HepG2 (cell line): ENCODE results near the gene NOTO. TPM values are rescaled to one million over a fixed set of nuclear protein-coding genes. Genes with fewer than 3 reads are reported as not detected.

Experiments used
- FLYWCH1 ChIP-seq: sonication (generic); formaldehyde crosslinking; IDR thresholded peaks from 2 replicates; pipeline ENCODE4 v1.8.1; 2023; ENCODE audit warnings: mild to moderate bottlenecking, missing genetic modification reagents
- HOXA5 ChIP-seq: sonication (generic); formaldehyde crosslinking; IDR thresholded peaks from 2 replicates; pipeline ENCODE4 v1.4.0; 2020; ENCODE audit warnings: missing genetic modification reagents
- ZNF274 ChIP-seq: sonication (generic); formaldehyde crosslinking; IDR thresholded peaks from 2 replicates; pipeline ENCODE4 v1.5.1; 2020; ENCODE audit warnings: mild to moderate bottlenecking, missing genetic modification reagents
- ZNF3 ChIP-seq: IDR thresholded peaks from 2 replicates; pipeline ENCODE4 v1.7.0; 2017; ENCODE audit warnings: inconsistent platforms
- polyA plus RNA-seq, 8 experiments: library from polyadenylated mRNA; depleted of rRNA in 3 of 8; stranded (reverse) in 7 of 8; unstranded in 1 of 8; fragments of >200 nt; fragmentation: Illumina TruSeq in 4 of 8; extraction: Trizol in 4 of 8; gene quantifications; 2 replicates each; pipeline versions ENCODE4 v1.2.1 to v1.2.3, GENCODE V29; 2011 to 2016; ENCODE audit warnings: low read depth in 4 of 8, missing spikeins in 1 of 8, mixed read lengths in 1 of 8; ENCODE audit not compliant: insufficient read depth in 1 of 8
- total RNA-seq, 5 experiments: library from RNA; depleted of rRNA; stranded (reverse); fragments of >200 nt; fragmentation: Illumina TruSeq; extraction: Trizol; gene quantifications; 2 replicates each; pipeline ENCODE4 v1.2.3, GENCODE V29; 2016; ENCODE audit warnings: low read depth in 1 of 5
- TF ChIP-seq, protein P1 (sequence below): IDR thresholded peaks from 2 replicates; pipeline ENCODE4 v1.6.1; 2016; ENCODE audit warnings: low read depth, missing genetic modification reagents, missing compliant biosample characterization
- TF ChIP-seq, protein P2 (sequence below): sonication (generic); formaldehyde crosslinking; conservative IDR thresholded peaks from 2 replicates; pipeline ENCODE4 v1.4.0; 2020; ENCODE audit warnings: missing genetic modification reagents

Gene NOTO
- total and polyA plus RNA-seq, 2 of the 13 experiments (the other 11 are each of a cell fraction or from before 2014, with no cell fraction given), result not detected

DNA sequence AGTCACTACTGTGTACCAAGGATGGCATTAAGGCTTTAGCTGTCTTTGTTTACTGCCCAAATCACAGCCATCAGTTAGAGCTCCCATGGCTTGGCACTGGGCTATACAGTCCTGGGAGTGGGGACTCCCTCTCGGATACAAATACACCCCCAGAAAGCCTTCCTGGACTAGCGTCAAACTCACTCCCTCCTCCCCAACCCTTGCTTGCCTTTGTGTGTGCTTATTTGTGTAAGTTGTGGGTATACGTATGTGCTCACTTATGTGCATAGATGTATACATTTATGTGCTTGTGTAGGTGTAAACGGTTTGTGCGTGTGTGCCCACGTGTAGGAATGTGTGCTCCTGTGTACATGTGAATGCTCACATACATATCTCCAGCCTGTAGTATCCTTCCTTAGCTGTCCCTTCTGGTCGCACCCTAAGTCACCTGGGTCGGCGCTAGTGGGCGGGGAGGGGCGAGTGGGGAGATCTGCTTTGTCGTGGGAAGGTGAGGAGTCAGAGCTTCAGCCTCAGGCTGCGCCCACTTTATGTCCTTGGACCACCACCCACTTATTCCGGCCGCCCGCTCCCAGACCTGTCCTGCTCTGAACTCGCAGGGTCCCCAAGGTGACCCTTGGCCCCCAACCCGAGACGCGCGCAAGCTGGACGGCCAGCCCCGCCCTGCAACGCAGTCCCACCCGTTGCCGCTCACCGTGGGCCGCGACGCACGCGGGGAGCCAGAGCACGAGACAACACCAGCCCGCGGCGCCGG lies 30.2 kb downstream of the NOTO start (continued):
- TF ChIP-seq, protein P1, sequence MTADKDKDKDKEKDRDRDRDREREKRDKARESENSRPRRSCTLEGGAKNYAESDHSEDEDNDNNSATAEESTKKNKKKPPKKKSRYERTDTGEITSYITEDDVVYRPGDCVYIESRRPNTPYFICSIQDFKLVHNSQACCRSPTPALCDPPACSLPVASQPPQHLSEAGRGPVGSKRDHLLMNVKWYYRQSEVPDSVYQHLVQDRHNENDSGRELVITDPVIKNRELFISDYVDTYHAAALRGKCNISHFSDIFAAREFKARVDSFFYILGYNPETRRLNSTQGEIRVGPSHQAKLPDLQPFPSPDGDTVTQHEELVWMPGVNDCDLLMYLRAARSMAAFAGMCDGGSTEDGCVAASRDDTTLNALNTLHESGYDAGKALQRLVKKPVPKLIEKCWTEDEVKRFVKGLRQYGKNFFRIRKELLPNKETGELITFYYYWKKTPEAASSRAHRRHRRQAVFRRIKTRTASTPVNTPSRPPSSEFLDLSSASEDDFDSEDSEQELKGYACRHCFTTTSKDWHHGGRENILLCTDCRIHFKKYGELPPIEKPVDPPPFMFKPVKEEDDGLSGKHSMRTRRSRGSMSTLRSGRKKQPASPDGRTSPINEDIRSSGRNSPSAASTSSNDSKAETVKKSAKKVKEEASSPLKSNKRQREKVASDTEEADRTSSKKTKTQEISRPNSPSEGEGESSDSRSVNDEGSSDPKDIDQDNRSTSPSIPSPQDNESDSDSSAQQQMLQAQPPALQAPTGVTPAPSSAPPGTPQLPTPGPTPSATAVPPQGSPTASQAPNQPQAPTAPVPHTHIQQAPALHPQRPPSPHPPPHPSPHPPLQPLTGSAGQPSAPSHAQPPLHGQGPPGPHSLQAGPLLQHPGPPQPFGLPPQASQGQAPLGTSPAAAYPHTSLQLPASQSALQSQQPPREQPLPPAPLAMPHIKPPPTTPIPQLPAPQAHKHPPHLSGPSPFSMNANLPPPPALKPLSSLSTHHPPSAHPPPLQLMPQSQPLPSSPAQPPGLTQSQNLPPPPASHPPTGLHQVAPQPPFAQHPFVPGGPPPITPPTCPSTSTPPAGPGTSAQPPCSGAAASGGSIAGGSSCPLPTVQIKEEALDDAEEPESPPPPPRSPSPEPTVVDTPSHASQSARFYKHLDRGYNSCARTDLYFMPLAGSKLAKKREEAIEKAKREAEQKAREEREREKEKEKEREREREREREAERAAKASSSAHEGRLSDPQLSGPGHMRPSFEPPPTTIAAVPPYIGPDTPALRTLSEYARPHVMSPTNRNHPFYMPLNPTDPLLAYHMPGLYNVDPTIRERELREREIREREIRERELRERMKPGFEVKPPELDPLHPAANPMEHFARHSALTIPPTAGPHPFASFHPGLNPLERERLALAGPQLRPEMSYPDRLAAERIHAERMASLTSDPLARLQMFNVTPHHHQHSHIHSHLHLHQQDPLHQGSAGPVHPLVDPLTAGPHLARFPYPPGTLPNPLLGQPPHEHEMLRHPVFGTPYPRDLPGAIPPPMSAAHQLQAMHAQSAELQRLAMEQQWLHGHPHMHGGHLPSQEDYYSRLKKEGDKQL (CRISPR knock-in tag), result no peak
- TF ChIP-seq ZNF274 (CRISPR knock-in tag) (no peak), FLYWCH1 (CRISPR knock-in tag) (no peak), HOXA5 (CRISPR knock-in tag) (no peak), ZNF3 (no peak)
- TF ChIP-seq, protein P2, sequence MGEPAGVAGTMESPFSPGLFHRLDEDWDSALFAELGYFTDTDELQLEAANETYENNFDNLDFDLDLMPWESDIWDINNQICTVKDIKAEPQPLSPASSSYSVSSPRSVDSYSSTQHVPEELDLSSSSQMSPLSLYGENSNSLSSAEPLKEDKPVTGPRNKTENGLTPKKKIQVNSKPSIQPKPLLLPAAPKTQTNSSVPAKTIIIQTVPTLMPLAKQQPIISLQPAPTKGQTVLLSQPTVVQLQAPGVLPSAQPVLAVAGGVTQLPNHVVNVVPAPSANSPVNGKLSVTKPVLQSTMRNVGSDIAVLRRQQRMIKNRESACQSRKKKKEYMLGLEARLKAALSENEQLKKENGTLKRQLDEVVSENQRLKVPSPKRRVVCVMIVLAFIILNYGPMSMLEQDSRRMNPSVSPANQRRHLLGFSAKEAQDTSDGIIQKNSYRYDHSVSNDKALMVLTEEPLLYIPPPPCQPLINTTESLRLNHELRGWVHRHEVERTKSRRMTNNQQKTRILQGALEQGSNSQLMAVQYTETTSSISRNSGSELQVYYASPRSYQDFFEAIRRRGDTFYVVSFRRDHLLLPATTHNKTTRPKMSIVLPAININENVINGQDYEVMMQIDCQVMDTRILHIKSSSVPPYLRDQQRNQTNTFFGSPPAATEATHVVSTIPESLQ (CRISPR knock-in tag), result no peak
